ENCODE measurements around the gene SMOC1.

DNA sequence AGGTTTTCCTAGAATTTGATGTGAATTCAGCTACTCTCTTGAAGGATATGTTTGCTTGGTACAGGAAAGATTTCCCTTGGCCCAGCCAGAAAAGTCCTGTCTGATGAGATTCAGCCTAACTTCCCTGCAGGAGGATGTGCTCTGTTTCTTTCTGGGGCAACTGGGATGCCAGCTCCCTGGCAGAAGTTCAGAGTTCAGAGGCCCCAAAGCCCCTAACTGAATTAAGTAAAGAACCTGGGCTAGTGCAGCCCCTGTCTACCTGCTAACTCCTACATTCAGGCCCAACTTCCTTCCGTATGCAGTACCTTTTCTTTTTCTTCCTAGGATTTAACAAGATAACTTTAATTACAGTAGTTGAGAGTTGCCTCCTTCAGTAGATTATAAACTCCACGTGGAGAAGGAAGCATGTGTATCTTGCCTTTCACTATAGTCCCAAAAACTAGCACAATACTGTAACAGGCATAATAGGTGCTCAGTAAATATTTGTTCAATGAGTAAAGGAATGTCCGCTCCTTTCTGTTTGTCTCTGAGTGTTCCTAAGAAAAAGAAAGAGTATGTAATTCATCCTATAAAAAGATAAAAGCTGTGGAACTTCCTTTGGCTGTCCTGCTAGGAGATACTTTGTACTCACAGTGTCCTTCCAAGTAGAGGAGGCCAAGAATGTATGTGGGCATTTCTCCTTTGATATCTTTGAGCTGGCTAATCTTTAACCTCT lies 168.5 kb downstream of the SMOC1 start:
- TF ChIP-seq, protein P1, sequence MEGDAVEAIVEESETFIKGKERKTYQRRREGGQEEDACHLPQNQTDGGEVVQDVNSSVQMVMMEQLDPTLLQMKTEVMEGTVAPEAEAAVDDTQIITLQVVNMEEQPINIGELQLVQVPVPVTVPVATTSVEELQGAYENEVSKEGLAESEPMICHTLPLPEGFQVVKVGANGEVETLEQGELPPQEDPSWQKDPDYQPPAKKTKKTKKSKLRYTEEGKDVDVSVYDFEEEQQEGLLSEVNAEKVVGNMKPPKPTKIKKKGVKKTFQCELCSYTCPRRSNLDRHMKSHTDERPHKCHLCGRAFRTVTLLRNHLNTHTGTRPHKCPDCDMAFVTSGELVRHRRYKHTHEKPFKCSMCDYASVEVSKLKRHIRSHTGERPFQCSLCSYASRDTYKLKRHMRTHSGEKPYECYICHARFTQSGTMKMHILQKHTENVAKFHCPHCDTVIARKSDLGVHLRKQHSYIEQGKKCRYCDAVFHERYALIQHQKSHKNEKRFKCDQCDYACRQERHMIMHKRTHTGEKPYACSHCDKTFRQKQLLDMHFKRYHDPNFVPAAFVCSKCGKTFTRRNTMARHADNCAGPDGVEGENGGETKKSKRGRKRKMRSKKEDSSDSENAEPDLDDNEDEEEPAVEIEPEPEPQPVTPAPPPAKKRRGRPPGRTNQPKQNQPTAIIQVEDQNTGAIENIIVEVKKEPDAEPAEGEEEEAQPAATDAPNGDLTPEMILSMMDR (IDR thresholded peaks at IDR 0.05) = no peak
- TF ChIP-seq EZH2phosphoT487 (IDR thresholded peaks at IDR 0.05) (no peak), EZH2 (IDR thresholded peaks at IDR 0.05) (no peak)
